ENCODE results near the gene UNG. TPM values are rescaled to one million over a fixed set of nuclear protein-coding genes. Genes with fewer than 3 reads are reported as not detected.

The UNG gene
- total RNA-seq, 6 donors from 2014 or later = 8.2 to 27.6 (median 15.5) TPM

- Histone ChIP-seq H3K4me3 (peak overlapping the region; percentile 48 to 66 (median 56)), H3K9me3 (no peaks in the 10 kb centered on the region)
Observed at GRCh38 chr12:109110988-109111495, 13.6 kb downstream of the UNG start.

GRCh38 chr12:109112720-109113465 is 15.5 kb downstream of the UNG start:
- no peak for DNase-seq
- H3K4me3 ChIP-seq = no peak overlapping the region
- WGBS, 2 donors = 79 to 82% methylated on average over 11 of the region's 11 CpGs

More at GRCh38 chr12:109110988-109111495, 13.6 kb downstream of the UNG start:
- Histone ChIP-seq H3K4me1 (peaks cover 19 to 25% (median 24%) of the 10 kb centered on the region in 4 donors), H3K36me3 (peaks cover 0 to 22% (median 4%) of the 10 kb centered on the region in 4 donors), H3K27me3 (no peaks in the 10 kb centered on the region), H3K27ac (peak overlapping the region; percentile 86 to 92 (median 90))
- DNase-seq (peak; percentile 91 to 93), ATAC-seq (ENCODE audit: low FRiP score in 2 of 2) (peak; percentile 95 to 96)
- TF ChIP-seq, protein P1, sequence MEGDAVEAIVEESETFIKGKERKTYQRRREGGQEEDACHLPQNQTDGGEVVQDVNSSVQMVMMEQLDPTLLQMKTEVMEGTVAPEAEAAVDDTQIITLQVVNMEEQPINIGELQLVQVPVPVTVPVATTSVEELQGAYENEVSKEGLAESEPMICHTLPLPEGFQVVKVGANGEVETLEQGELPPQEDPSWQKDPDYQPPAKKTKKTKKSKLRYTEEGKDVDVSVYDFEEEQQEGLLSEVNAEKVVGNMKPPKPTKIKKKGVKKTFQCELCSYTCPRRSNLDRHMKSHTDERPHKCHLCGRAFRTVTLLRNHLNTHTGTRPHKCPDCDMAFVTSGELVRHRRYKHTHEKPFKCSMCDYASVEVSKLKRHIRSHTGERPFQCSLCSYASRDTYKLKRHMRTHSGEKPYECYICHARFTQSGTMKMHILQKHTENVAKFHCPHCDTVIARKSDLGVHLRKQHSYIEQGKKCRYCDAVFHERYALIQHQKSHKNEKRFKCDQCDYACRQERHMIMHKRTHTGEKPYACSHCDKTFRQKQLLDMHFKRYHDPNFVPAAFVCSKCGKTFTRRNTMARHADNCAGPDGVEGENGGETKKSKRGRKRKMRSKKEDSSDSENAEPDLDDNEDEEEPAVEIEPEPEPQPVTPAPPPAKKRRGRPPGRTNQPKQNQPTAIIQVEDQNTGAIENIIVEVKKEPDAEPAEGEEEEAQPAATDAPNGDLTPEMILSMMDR (IDR thresholded peaks at IDR 0.05) = peak in 1 of 6 experiments; percentile 12
- TF ChIP-seq EP300 (IDR thresholded peaks at IDR 0.05) (peak in 2 of 4 donors; percentile 72 to 81), POLR2A (IDR thresholded peaks at IDR 0.05) (peak in 2 of 4 donors; percentile 60 to 80), POLR2AphosphoS5 (IDR thresholded peaks at IDR 0.05) (peak; percentile 69 to 86)
- 3 to 17% methylated on average over 11 to 12 of the region's 28 CpGs for WGBS, 2 donors

DNA sequence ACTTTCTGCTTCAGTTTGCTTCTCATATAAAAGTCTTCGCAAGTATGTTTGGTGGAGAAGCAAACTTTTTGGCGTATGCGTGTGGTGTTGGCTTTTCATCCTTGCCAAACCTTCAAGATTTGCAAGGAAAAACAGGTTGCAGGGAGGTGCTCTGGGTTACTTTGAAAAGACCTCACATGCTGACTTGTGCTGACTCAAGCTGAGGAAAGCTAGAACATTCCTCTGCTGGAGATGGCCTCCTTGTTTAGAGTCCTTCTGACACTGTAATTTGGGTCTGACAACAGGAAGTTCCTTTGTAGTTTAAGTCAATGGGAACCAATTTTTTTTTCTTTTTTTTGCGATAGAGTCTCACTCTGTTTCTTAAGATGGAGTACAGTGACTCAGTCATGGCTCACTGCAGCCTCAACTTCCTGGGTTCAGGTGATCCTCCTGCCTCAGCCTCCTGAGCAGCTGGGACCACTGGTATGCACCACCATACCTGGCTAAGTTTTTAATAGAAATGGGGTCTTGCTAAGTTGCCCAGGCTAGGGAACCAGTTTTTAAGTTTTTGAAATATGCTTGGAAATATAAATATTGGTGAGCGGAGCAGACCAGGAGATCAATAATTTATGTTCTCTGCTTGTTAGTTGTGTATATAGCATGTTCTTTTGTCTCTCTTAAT is 16.4 kb downstream of the UNG start:
- ATAC-seq (ENCODE audit: low FRiP score in 2 of 2) (no peak), DNase-seq (no peak)
- Histone ChIP-seq H3K27ac (peak overlapping the region in 3 of 4 donors; percentile 40 to 69 (median 65)), H3K4me1 (peaks cover 27 to 40% (median 33%) of the 10 kb centered on the region in 4 donors), H3K4me3 (no peak overlapping the region), H3K36me3 (peaks cover 0 to 2% (median 0%) of the 10 kb centered on the region in 4 donors), H3K27me3 (no peaks in the 10 kb centered on the region), H3K9me3 (no peaks in the 10 kb centered on the region)
- TF ChIP-seq, protein P1 (IDR thresholded peaks at IDR 0.05) = no peak
- TF ChIP-seq EP300 (IDR thresholded peaks at IDR 0.05) (no peak), POLR2AphosphoS5 (IDR thresholded peaks at IDR 0.05) (no peak), POLR2A (IDR thresholded peaks at IDR 0.05) (no peak)
- WGBS, 2 donors = 89 to 91% methylated on average over 5 of the region's 5 CpGs

More at GRCh38 chr12:109112720-109113465, 15.5 kb downstream of the UNG start:
- Histone ChIP-seq H3K27ac (peak overlapping the region in 1 of 4 donors; percentile 42), H3K27me3 (no peaks in the 10 kb centered on the region), H3K4me1 (peaks cover 27 to 40% (median 29%) of the 10 kb centered on the region in 4 donors), H3K9me3 (no peaks in the 10 kb centered on the region), H3K36me3 (peaks cover 0 to 7% (median 0%) of the 10 kb centered on the region in 4 donors)
- no peak for ATAC-seq (ENCODE audit: low FRiP score in 2 of 2)
- TF ChIP-seq, protein P1 (IDR thresholded peaks at IDR 0.05) = no peak
- TF ChIP-seq POLR2AphosphoS5 (IDR thresholded peaks at IDR 0.05) (no peak), POLR2A (IDR thresholded peaks at IDR 0.05) (no peak), EP300 (IDR thresholded peaks at IDR 0.05) (no peak)

DNA sequence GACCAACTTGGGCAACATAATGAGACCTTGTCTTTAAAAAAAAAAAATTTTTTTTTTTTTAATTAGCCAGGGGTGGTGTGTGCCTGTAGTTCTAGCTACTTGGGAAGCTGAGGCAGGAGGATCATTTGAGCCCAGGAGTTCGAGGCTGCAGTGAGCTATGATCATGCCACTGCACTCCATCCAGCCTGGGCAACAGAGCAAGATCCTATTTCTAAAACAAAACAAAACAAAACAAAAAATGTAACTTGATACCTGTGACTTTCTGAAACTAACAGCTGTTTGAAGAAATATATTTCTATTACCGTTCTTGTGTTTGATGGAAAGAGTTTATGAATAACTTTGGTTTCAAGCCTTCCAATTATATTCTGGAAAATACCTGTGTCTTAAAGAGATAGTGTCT is 17.2 kb downstream of the UNG start:
- no peaks in the 10 kb centered on the region for H3K27me3 ChIP-seq
- DNase-seq (no peak), ATAC-seq (ENCODE audit: low FRiP score in 2 of 2) (no peak)
- H3K36me3 ChIP-seq = no peaks in the 10 kb centered on the region
- H3K4me1 ChIP-seq = peaks cover 30 to 40% (median 37%) of the 10 kb centered on the region in 4 donors
- no peak overlapping the region for H3K4me3 ChIP-seq
- TF ChIP-seq POLR2AphosphoS5 (IDR thresholded peaks at IDR 0.05) (no peak), POLR2A (IDR thresholded peaks at IDR 0.05) (no peak), EP300 (IDR thresholded peaks at IDR 0.05) (no peak)
- TF ChIP-seq, protein P1 (IDR thresholded peaks at IDR 0.05) = no peak
- peak overlapping the region in 3 of 4 donors; percentile 65 to 73 (median 69) for H3K27ac ChIP-seq
- no peaks in the 10 kb centered on the region for H3K9me3 ChIP-seq
- 69 to 82% methylated on average over 2 of the region's 2 CpGs for WGBS, 2 donors

Data from upper lobe of left lung (tissue), 6 donors.